Common myeloid progenitor, CD34-positive (primary cell): ENCODE data around the gene TGM2.

Experiments
- CTCF ChIA-PET: fragments of 350-600 bp; sonication (Branson Sonifier 250); formaldehyde crosslinking; loops from one replicate; lab custom pipeline; 2021; ENCODE audit warnings: antibody characterized with exemption; lab: Charles Lee
- POLR2A ChIA-PET: fragments of 350-600 bp; sonication (Branson Sonifier 250); formaldehyde crosslinking; loops from one replicate; lab custom pipeline; 2021; ENCODE audit warnings: antibody characterized with exemption; lab: Charles Lee
- DNase-seq, 3 donors: peaks; one replicate each; pipeline versions ENCODE4 v3.0.0 to v3.0.0-alpha.2; 2013
- H3K27ac ChIP-seq, 2 experiments: 1 replicate in 1 of 2; 2 replicates in 1 of 2; pipeline ENCODE4 v1.7.0; 2013; ENCODE audit warnings: inconsistent platforms in 2 of 2, low read length in 2 of 2, mild to moderate bottlenecking in 2 of 2, low read depth in 1 of 2, moderate library complexity in 1 of 2; ENCODE audit not compliant: severe bottlenecking in 2 of 2, insufficient read depth in 1 of 2, poor library complexity in 1 of 2
- H3K27me3 ChIP-seq, 5 experiments: replicated peaks in 2 of 5; 1 replicate in 3 of 5; 2 replicates in 2 of 5; pipeline versions ENCODE4 v1.6.1 to v1.7.0; 2013; ENCODE audit warnings: low read length in 4 of 5, mild to moderate bottlenecking in 2 of 5, moderate library complexity in 2 of 5, inconsistent platforms in 1 of 5; ENCODE audit not compliant: insufficient read depth in 5 of 5, control insufficient read depth in 4 of 5
- H3K36me3 ChIP-seq, 4 experiments: 1 replicate in 2 of 4; 2 replicates in 2 of 4; pipeline versions ENCODE4 v1.6.1 to v1.7.0; 2013; ENCODE audit warnings: low read length in 3 of 4, control low read depth in 1 of 4, mild to moderate bottlenecking in 1 of 4; ENCODE audit not compliant: control insufficient read depth in 4 of 4, insufficient read depth in 4 of 4
- H3K4me1 ChIP-seq, 4 experiments: 1 replicate in 3 of 4; 2 replicates in 1 of 4; pipeline versions ENCODE4 v1.6.1 to v1.7.1; 2013; ENCODE audit warnings: low read length in 3 of 4, mild to moderate bottlenecking in 3 of 4, control low read depth in 1 of 4, inconsistent platforms in 1 of 4, moderate library complexity in 1 of 4; ENCODE audit not compliant: control insufficient read depth in 4 of 4, insufficient read depth in 4 of 4; ENCODE audit errors: control extremely low read depth in 1 of 4
- H3K4me3 ChIP-seq, 7 experiments: 1 replicate in 4 of 7; 2 replicates in 3 of 7; pipeline versions ENCODE4 v1.5.1 to v1.7.0; 2013; ENCODE audit warnings: mild to moderate bottlenecking in 7 of 7, low read length in 6 of 7, moderate library complexity in 6 of 7, inconsistent platforms in 2 of 7, low read depth in 2 of 7, control low read depth in 1 of 7; ENCODE audit not compliant: insufficient read depth in 4 of 7, control insufficient read depth in 1 of 7; ENCODE audit errors: extremely low read depth in 1 of 7
- H3K9me3 ChIP-seq, 5 experiments: 1 replicate in 4 of 5; 2 replicates in 1 of 5; pipeline versions ENCODE4 v1.6.1 to v1.7.1; 2013; ENCODE audit warnings: low read length in 4 of 5, mild to moderate bottlenecking in 2 of 5, inconsistent platforms in 1 of 5, low read depth in 1 of 5, moderate library complexity in 1 of 5; ENCODE audit not compliant: control insufficient read depth in 4 of 5, insufficient read depth in 2 of 5; ENCODE audit errors: control extremely low read depth in 1 of 5
- WGBS: methylation state at CpG from one replicate; pipeline ENCODE4 v1.1.5; 2013; ENCODE audit not compliant: insufficient coverage; 5-methylcytosine and 5-hydroxymethylcytosine counted together

Gene TGM2

DNA sequence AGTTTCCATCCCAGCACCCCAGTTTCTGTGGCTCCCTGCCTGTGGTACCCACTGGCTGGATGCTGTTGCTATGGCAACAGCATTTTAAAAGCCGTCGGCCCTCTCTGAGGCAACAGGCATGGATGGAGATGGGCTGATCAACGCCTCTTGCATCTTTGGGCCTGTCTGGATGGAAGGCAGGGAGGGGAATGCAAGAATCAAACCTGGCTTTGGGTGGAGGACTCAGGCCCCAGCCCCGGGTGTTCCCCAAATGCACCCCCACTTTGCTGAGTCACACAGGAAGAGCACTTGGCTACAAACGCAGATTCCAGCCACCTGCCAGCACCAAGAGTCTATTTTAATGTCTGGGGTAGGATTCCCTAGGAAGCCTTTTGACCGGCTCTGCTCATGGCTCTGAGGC lies 45.7 kb upstream of the TGM2 start:
- POLR2A ChIA-PET = no interaction called here
- CTCF ChIA-PET = interaction anchor here (0.8 to 2.6 kb wide), 3 partner anchors 11 to 153 kb away, joined by 4 to 14 read pairs (median 4); no protein-coding TSS in a partner anchor
- peak in 2 of 3 donors; percentile 52 to 56 for DNase-seq
- Histone ChIP-seq H3K4me1 (no peaks in the 10 kb centered on the region), H3K9me3 (no peaks in the 10 kb centered on the region), H3K4me3 (no peak overlapping the region), H3K36me3 (no peaks in the 10 kb centered on the region), H3K27ac (no peak overlapping the region), H3K27me3 (peaks cover 0 to 2% (median 2%) of the 10 kb centered on the region in 5 experiments)
- WGBS = 34% methylated on average over 6 of the region's 6 CpGs

DNA sequence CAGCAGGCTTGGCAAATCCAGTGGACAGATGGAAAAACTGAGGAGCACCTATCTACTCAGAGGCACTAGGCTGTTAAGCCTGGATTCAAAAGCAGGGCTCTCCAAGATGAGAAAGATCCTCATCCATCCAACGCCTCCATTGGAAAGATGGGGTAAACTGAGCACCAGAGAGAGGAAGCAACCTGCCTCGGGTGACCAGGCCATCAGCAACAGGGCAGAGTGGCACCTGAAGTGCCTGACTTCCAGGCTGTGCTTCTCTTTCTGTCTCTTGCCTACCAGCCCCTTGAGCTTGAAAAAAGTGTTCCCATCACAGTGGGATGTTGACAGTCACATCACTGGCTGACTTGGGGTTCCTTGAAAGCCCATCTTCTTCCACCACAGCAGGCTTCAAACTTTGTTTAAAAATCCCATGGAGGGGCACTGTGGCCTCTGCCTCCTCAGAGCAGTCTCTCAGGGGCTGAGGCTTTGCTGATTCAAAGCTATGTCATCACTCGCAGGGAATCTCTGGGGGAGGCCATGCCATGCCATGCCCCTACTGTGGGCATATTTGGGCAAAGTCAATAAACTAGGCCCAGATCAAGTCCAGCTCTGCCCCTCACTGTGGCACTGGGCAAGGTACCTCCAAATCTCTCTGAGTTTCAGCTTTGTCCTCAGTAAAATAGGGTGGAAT lies 44.8 kb upstream of the TGM2 start:
- POLR2A ChIA-PET = no interaction called here
- H3K36me3 ChIP-seq = no peaks in the 10 kb centered on the region
- CTCF ChIA-PET = interaction anchor here (0.7 to 2.6 kb wide), 3 partner anchors 10 to 115 kb away, joined by 3 to 14 read pairs (median 4); no protein-coding TSS in a partner anchor
- no peak overlapping the region for H3K4me3 ChIP-seq
- no peak overlapping the region for H3K27ac ChIP-seq
- 97% methylated on average over 3 of the region's 3 CpGs for WGBS
- H3K27me3 ChIP-seq = peaks cover 0 to 2% (median 2%) of the 10 kb centered on the region in 5 experiments
- H3K9me3 ChIP-seq = no peaks in the 10 kb centered on the region
- H3K4me1 ChIP-seq = no peaks in the 10 kb centered on the region
- DNase-seq = no peak

DNA sequence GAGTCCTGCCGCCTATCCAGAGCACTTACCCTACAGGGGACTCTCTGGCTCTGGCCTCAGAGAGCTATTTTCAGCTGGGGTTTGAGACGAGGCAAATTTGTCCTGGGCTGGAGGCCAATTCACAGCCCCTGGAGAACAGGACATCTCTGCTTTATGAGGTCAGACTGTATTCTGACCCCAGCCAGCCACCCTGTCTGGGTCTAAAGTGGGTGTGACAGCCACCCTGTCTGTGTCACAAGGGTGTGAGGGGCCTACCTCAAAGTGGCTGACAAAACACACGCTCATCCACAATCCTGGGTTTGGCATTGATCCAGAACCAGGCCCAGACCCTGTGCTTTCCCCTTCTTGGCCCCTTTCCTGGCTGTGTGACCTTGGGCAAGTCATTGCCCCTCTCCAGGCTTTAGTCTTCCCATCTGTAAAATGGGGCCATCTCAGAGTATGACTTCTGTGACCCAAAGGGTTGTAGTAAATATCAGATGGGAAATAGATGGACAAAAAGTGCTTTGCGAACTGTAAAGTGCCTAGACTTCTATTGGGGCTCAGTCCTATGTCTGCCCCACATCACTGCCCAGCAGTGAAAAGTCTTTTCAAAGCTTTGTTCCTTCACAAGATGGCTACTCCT lies 44.1 kb upstream of the TGM2 start:
- H3K9me3 ChIP-seq = no peaks in the 10 kb centered on the region
- no peak overlapping the region for H3K27ac ChIP-seq
- H3K4me1 ChIP-seq = no peaks in the 10 kb centered on the region
- ChIA-PET POLR2A (no interaction called here), CTCF (interaction anchor here (0.6 to 2.6 kb wide), 4 partner anchors 10 to 171 kb away, joined by 3 to 14 read pairs (median 3); no protein-coding TSS in a partner anchor)
- peaks cover 0 to 2% (median 0%) of the 10 kb centered on the region in 5 experiments for H3K27me3 ChIP-seq
- no peak overlapping the region for H3K4me3 ChIP-seq
- no peak for DNase-seq
- H3K36me3 ChIP-seq = no peaks in the 10 kb centered on the region
- 85% methylated on average over 4 of the region's 4 CpGs for WGBS

DNA sequence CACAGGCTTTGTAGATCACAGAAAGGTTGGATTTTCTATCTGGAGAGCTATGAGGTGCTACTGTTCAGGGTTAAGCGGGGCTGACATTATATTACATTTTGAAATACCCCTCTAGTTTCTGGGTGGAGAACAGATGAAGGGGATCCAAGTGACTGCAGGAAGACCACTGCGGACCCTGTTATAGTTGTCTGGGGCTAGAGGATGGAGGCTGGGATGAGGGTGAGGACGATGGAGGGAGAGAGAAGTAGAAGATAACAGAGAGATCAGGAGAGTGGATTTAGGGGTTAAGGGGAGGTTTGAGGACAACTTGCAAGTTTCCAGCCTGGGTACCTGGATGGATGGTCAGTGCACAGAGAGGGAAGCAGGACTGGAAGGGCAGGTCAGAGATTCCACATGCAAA lies 43.5 kb upstream of the TGM2 start:
- Histone ChIP-seq H3K9me3 (no peaks in the 10 kb centered on the region), H3K27ac (no peak overlapping the region), H3K36me3 (no peaks in the 10 kb centered on the region), H3K27me3 (peaks cover 0 to 3% (median 2%) of the 10 kb centered on the region in 5 experiments), H3K4me3 (no peak overlapping the region), H3K4me1 (no peaks in the 10 kb centered on the region)
- POLR2A ChIA-PET = no interaction called here
- DNase-seq = no peak
- WGBS = 100% methylated on average over 1 of the region's 3 CpGs
- CTCF ChIA-PET = interaction anchor here (0.6 to 2.3 kb wide), 2 partner anchors 12 to 94 kb away, joined by 3 to 18 read pairs; no protein-coding TSS in a partner anchor

DNA sequence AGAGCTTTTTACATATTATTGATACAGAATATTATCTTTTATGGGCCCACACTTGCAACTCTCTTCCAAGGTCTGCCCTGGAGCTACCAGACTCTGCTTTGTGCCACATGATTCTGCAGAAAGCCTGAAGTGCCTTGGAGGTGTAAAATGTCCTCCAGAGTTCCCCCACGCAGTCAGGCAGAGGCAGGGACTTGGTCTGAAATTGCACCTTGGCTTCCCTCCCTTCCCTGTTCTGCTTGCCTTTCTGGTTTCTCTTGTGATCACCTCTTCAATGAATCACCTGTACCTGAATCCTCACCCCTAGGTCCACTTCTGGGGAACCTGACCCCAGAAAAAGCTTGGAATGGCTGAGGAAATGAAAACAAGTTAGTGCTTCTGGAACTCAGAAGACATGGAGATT lies 43.0 kb upstream of the TGM2 start:
- ChIA-PET CTCF (interaction anchor here (2.3 kb wide), 1 partner anchor 13 kb away, joined by 18 read pairs; no protein-coding TSS in a partner anchor), POLR2A (no interaction called here)
- Histone ChIP-seq H3K9me3 (no peaks in the 10 kb centered on the region), H3K27me3 (peaks cover 0 to 6% (median 4%) of the 10 kb centered on the region in 5 experiments), H3K36me3 (no peaks in the 10 kb centered on the region), H3K4me3 (no peak overlapping the region), H3K4me1 (no peaks in the 10 kb centered on the region), H3K27ac (no peak overlapping the region)
- 100% methylated on average over 1 of the region's 1 CpG for WGBS
- no peak for DNase-seq

DNA sequence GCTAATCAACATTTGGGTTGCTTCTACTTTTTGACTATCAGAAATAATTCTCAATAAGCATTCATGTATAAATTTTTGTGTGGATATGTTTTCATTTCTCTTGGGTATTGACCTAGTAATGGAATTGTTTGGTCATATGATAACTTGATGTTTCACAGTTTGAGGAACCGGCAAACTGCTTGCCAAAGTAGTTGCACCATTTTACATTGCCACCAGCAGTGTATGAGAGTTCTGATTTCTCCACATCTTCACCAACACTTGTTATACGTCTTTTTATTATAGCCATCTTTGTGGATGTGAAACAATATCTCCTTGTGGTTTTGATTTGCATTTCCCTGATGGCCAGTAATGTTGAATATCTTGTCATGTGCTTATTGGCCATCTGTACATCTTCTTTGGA lies 42.6 kb upstream of the TGM2 start:
- H3K27ac ChIP-seq = no peak overlapping the region
- ChIA-PET CTCF (interaction anchor here (1.0 to 2.3 kb wide), 2 partner anchors 13 to 94 kb away, joined by 4 to 18 read pairs; no protein-coding TSS in a partner anchor), POLR2A (no interaction called here)
- peaks cover 0 to 11% (median 5%) of the 10 kb centered on the region in 5 experiments for H3K27me3 ChIP-seq
- no peak for DNase-seq
- no peaks in the 10 kb centered on the region for H3K4me1 ChIP-seq
- no CpG with 5 or more reads among the region's 2 CpGs for WGBS
- H3K9me3 ChIP-seq = no peaks in the 10 kb centered on the region
- no peaks in the 10 kb centered on the region for H3K36me3 ChIP-seq
- H3K4me3 ChIP-seq = no peak overlapping the region

DNA sequence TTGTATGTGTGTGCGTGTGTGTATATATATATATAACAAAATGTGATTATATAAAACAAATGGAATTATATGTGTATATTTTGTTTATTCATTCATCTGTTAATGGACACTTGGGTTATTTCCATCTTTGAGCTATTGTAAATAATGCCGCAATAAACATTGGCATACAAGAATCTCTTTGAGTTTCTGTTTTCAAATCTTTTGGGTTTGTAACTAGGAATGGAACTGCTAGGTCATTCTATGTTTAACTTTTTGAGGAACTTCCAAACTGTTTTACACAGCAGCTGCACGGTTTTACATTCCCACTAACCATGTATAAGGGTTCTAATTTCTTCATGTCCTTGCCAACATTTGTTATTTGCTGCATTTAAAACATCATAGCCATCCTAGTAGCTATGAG lies 39.9 kb upstream of the TGM2 start:
- no peaks in the 10 kb centered on the region for H3K4me1 ChIP-seq
- DNase-seq = peak in 2 of 3 donors; percentile 33 to 34
- H3K4me3 ChIP-seq = no peak overlapping the region
- no peak overlapping the region for H3K27ac ChIP-seq
- H3K9me3 ChIP-seq = no peaks in the 10 kb centered on the region
- CTCF ChIA-PET = interaction anchor here (0.8 to 1.5 kb wide), 4 partner anchors 10 to 16 kb away, joined by 3 to 4 read pairs (median 4); no protein-coding TSS in a partner anchor
- WGBS = no CpG with 5 or more reads among the region's 3 CpGs
- POLR2A ChIA-PET = no interaction called here
- H3K36me3 ChIP-seq = no peaks in the 10 kb centered on the region
- H3K27me3 ChIP-seq = peaks cover 0 to 13% (median 5%) of the 10 kb centered on the region in 5 experiments
